SK-N-SH (cell line): Measurements from ENCODE around the gene NPTX2. TPM values are rescaled to one million over a fixed set of nuclear protein-coding genes. Genes with fewer than 3 reads are reported as not detected.

ENCODE experiments used
- CTCF ChIA-PET: fragments of 300-600, 350-600 bp; formaldehyde crosslinking; extraction: SDS; loops from one replicate; lab custom pipeline; 2021; lab: Yijun Ruan, JAX
- POLR2A ChIA-PET: fragments of 350-600 bp; sonication (Branson Sonifier 250); formaldehyde crosslinking; extraction: SDS; loops from one replicate; lab custom pipeline; 2020; ENCODE audit warnings: antibody characterized with exemption, inconsistent platforms; lab: Yijun Ruan, JAX
- DNase-seq: peaks from one replicate; pipeline ENCODE4 v3.0.0; 2012
- H2AFZ ChIP-seq: fragments of 200-600 bp; sonication (generic); 2 replicates; pipeline ENCODE4 v1.8.1; 2016; ENCODE audit warnings: antibody characterized with exemption, mild to moderate bottlenecking, low read depth
- H3F3A ChIP-seq: fragments of 200-600 bp; sonication (generic); replicated peaks from 2 replicates; pipeline ENCODE3; 2016; ENCODE audit warnings: antibody characterized with exemption, mild to moderate bottlenecking; ENCODE audit not compliant: insufficient read depth
- H3K27ac ChIP-seq, 2 experiments: fragments of 200-500 bp in 1 of 2; fragments of 200-600 bp in 1 of 2; sonication (Bioruptor generic) in 1 of 2; sonication (generic), shearing (Covaris generic) in 1 of 2; 2 replicates each; pipeline versions ENCODE4 v1.5.1 to v1.6.1; 2014 to 2016; ENCODE audit warnings: low read depth in 2 of 2, inconsistent platforms in 1 of 2, low read length in 1 of 2, mild to moderate bottlenecking in 1 of 2, mixed read lengths in 1 of 2
- H3K27me3 ChIP-seq: fragments of 200-600 bp; sonication (generic), shearing (Covaris generic); 2 replicates; pipeline ENCODE4 v1.6.1; 2016; ENCODE audit warnings: mixed run types; ENCODE audit not compliant: insufficient read depth
- H3K36me3 ChIP-seq, 2 experiments: fragments of 200-500 bp in 1 of 2; fragments of 200-600 bp in 1 of 2; sonication (Bioruptor generic) in 1 of 2; sonication (generic) in 1 of 2; replicated peaks in 1 of 2; 2 replicates each; pipeline versions ENCODE3 to v1.5.1; 2014 to 2016; ENCODE audit warnings: low read length in 1 of 2, mild to moderate bottlenecking in 1 of 2; ENCODE audit not compliant: insufficient read depth in 2 of 2, control insufficient read depth in 1 of 2
- H3K4me1 ChIP-seq, 2 experiments: fragments of 200-500 bp in 1 of 2; fragments of 200-600 bp in 1 of 2; sonication (Bioruptor generic) in 1 of 2; sonication (generic), shearing (Covaris generic) in 1 of 2; 2 replicates each; pipeline versions ENCODE4 v1.5.1 to v1.6.1; 2014 to 2016; ENCODE audit warnings: low read depth in 1 of 2, low read length in 1 of 2, mixed run types in 1 of 2; ENCODE audit not compliant: insufficient read depth in 2 of 2, control insufficient read depth in 1 of 2
- H3K4me2 ChIP-seq: fragments of 200-600 bp; sonication (generic), shearing (Covaris generic); 2 replicates; pipeline ENCODE4 v1.6.1; 2017; ENCODE audit warnings: mixed run types
- H3K4me3 ChIP-seq, 2 experiments: fragments of 200-500 bp in 1 of 2; fragments of 200-600 bp in 1 of 2; sonication (Bioruptor generic) in 1 of 2; sonication (generic), shearing (Covaris generic) in 1 of 2; 2 replicates each; pipeline versions ENCODE4 v1.5.1 to v1.8.1; 2014 to 2016; ENCODE audit warnings: low read depth in 2 of 2, inconsistent platforms in 1 of 2, low read length in 1 of 2, mild to moderate bottlenecking in 1 of 2, mixed read lengths in 1 of 2, moderate library complexity in 1 of 2
- H3K79me2 ChIP-seq: fragments of 200-600 bp; sonication (generic); 2 replicates; pipeline ENCODE4 v1.8.1; 2017; ENCODE audit warnings: mild to moderate bottlenecking; ENCODE audit not compliant: insufficient read depth
- H3K9ac ChIP-seq: fragments of 200-600 bp; sonication (generic); 2 replicates; pipeline ENCODE4 v1.6.1; 2017; ENCODE audit warnings: mixed run types
- H3K9me2 ChIP-seq: fragments of 200-600 bp; sonication (generic); 2 replicates; pipeline ENCODE4 v1.6.1; 2017; ENCODE audit warnings: mixed run types
- H3K9me3 ChIP-seq: fragments of 200-600 bp; sonication (generic); 2 replicates; pipeline ENCODE4 v1.6.1; 2017; ENCODE audit warnings: mixed run types, mild to moderate bottlenecking, moderate library complexity
- H4K20me1 ChIP-seq: fragments of 200-600 bp; sonication (generic); 2 replicates; pipeline ENCODE4 v1.6.1; 2017; ENCODE audit warnings: mild to moderate bottlenecking, mixed run types; ENCODE audit not compliant: insufficient read depth
- ELF1 ChIP-seq: IDR thresholded peaks from 2 replicates; pipeline ENCODE4 v1.4.0; 2012
- EZH2phosphoT487 ChIP-seq: fragments of 200-600 bp; sonication (generic); IDR thresholded peaks from 2 replicates; pipeline ENCODE4 v1.6.1; 2017; ENCODE audit warnings: low read depth, mixed run types, mild to moderate bottlenecking, antibody characterized with exemption, moderate library complexity, borderline replicate concordance
- FOSL2 ChIP-seq: IDR thresholded peaks from 2 replicates; pipeline ENCODE4 v1.4.0; 2012; ENCODE audit warnings: low read depth, mild to moderate bottlenecking, moderate library complexity, borderline replicate concordance
- FOXJ3 ChIP-seq: sonication (generic); formaldehyde crosslinking; IDR thresholded peaks from 2 replicates; pipeline ENCODE4 v1.5.1; 2020; ENCODE audit warnings: mild to moderate bottlenecking, missing genetic modification reagents
- FOXM1 ChIP-seq: IDR thresholded peaks from 2 replicates; pipeline ENCODE4 v1.4.0; 2012; ENCODE audit warnings: low read depth, mild to moderate bottlenecking
- MXI1 ChIP-seq: IDR thresholded peaks from 2 replicates; pipeline ENCODE4 v1.6.1; 2012; ENCODE audit warnings: mild to moderate bottlenecking, low read depth, low read length, improper control_type of control experiment
- NFIC ChIP-seq: IDR thresholded peaks from 2 replicates; pipeline ENCODE4 v1.4.0; 2012; ENCODE audit warnings: borderline replicate concordance
- NRF1 ChIP-seq: IDR thresholded peaks from 2 replicates; pipeline ENCODE4 v1.6.1; 2012; ENCODE audit warnings: low read depth, mild to moderate bottlenecking, low read length
- POLR2AphosphoS5 ChIP-seq: IDR thresholded peaks from 2 replicates; pipeline ENCODE4 v1.6.1; 2012; ENCODE audit warnings: low read depth, low read length
- RCOR1 ChIP-seq: fragments of 150-350 bp; IDR thresholded peaks from 2 replicates; pipeline ENCODE4 v1.6.1; 2017; ENCODE audit warnings: antibody characterized with exemption, low read length
- RXRA ChIP-seq: IDR thresholded peaks from 2 replicates; pipeline ENCODE4 v1.4.0; 2012; ENCODE audit warnings: low read depth, mild to moderate bottlenecking, borderline replicate concordance
- SMC3 ChIP-seq: IDR thresholded peaks from 2 replicates; pipeline ENCODE4 v1.6.1; 2012; ENCODE audit warnings: low read depth, low read length, improper control_type of control experiment
- YY1 ChIP-seq: IDR thresholded peaks from 2 replicates; pipeline ENCODE4 v1.4.0; 2012; ENCODE audit warnings: low read depth, mild to moderate bottlenecking
- polyA plus RNA-seq, 3 experiments: library from polyadenylated mRNA; depleted of rRNA; stranded (reverse); fragments of >200 nt; gene quantifications; 2 replicates each; pipeline ENCODE4 v1.2.3, GENCODE V29; 2012
- TF ChIP-seq, protein P1 (sequence below): IDR thresholded peaks from 2 replicates; pipeline ENCODE4 v1.6.1; 2012; ENCODE audit warnings: mild to moderate bottlenecking, low read depth, low read length, moderate library complexity
- TF ChIP-seq, protein P2 (sequence below): fragments of 200-600 bp; sonication (generic); IDR thresholded peaks from 2 replicates; pipeline ENCODE4 v1.6.1; 2017; ENCODE audit warnings: antibody characterized with exemption, mild to moderate bottlenecking, moderate library complexity
- TF ChIP-seq, protein P3 (sequence below): IDR thresholded peaks from 2 replicates; pipeline ENCODE4 v1.4.0; 2012; ENCODE audit warnings: low read depth, borderline replicate concordance

NPTX2 gene
- polyA plus RNA-seq, 1 of the 3 experiments (the other 2 are of a cell fraction): 0.41 TPM

DNA sequence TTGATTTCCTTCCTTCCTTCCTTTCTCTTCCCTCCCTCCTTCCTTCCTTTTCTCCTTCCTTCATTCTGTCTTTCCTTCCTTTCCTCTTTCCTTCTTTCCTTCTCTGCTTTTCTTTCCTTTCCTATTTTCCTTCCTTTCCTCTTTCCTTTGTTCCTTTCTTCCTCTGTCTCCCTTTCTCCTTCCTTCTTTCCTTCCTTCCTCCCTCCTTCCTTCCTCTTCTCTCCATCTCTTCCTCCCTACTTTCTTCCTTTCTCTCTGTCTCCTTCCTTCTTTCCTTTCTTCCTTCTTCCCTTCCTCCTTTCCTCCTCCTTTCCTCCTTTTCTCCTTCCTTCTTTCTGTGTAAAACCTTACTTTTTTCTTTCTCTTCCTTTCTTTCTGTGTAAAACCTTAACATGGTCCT lies 32.3 kb upstream of the NPTX2 start:
- no peak overlapping the region for H3K9ac ChIP-seq
- no peak overlapping the region for H3K4me3 ChIP-seq
- no peak overlapping the region for H3K27ac ChIP-seq
- H2AFZ ChIP-seq: no peak overlapping the region
- TF ChIP-seq SMC3: no peak
- TF ChIP-seq RXRA: no peak
- TF ChIP-seq, protein P1, sequence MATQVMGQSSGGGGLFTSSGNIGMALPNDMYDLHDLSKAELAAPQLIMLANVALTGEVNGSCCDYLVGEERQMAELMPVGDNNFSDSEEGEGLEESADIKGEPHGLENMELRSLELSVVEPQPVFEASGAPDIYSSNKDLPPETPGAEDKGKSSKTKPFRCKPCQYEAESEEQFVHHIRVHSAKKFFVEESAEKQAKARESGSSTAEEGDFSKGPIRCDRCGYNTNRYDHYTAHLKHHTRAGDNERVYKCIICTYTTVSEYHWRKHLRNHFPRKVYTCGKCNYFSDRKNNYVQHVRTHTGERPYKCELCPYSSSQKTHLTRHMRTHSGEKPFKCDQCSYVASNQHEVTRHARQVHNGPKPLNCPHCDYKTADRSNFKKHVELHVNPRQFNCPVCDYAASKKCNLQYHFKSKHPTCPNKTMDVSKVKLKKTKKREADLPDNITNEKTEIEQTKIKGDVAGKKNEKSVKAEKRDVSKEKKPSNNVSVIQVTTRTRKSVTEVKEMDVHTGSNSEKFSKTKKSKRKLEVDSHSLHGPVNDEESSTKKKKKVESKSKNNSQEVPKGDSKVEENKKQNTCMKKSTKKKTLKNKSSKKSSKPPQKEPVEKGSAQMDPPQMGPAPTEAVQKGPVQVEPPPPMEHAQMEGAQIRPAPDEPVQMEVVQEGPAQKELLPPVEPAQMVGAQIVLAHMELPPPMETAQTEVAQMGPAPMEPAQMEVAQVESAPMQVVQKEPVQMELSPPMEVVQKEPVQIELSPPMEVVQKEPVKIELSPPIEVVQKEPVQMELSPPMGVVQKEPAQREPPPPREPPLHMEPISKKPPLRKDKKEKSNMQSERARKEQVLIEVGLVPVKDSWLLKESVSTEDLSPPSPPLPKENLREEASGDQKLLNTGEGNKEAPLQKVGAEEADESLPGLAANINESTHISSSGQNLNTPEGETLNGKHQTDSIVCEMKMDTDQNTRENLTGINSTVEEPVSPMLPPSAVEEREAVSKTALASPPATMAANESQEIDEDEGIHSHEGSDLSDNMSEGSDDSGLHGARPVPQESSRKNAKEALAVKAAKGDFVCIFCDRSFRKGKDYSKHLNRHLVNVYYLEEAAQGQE: no peak
- no peak for TF ChIP-seq FOXJ3 (CRISPR knock-in tag)
- TF ChIP-seq EZH2phosphoT487: no peak
- TF ChIP-seq NFIC: no peak
- TF ChIP-seq FOXM1: no peak
- TF ChIP-seq, protein P2, sequence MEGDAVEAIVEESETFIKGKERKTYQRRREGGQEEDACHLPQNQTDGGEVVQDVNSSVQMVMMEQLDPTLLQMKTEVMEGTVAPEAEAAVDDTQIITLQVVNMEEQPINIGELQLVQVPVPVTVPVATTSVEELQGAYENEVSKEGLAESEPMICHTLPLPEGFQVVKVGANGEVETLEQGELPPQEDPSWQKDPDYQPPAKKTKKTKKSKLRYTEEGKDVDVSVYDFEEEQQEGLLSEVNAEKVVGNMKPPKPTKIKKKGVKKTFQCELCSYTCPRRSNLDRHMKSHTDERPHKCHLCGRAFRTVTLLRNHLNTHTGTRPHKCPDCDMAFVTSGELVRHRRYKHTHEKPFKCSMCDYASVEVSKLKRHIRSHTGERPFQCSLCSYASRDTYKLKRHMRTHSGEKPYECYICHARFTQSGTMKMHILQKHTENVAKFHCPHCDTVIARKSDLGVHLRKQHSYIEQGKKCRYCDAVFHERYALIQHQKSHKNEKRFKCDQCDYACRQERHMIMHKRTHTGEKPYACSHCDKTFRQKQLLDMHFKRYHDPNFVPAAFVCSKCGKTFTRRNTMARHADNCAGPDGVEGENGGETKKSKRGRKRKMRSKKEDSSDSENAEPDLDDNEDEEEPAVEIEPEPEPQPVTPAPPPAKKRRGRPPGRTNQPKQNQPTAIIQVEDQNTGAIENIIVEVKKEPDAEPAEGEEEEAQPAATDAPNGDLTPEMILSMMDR: no peak
- TF ChIP-seq, protein P3, sequence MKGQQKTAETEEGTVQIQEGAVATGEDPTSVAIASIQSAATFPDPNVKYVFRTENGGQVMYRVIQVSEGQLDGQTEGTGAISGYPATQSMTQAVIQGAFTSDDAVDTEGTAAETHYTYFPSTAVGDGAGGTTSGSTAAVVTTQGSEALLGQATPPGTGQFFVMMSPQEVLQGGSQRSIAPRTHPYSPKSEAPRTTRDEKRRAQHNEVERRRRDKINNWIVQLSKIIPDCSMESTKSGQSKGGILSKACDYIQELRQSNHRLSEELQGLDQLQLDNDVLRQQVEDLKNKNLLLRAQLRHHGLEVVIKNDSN: no peak
- TF ChIP-seq ELF1: no peak
- no peak for TF ChIP-seq FOSL2
- no peak for TF ChIP-seq RCOR1
- TF ChIP-seq MXI1: no peak
- TF ChIP-seq POLR2AphosphoS5: no peak
- TF ChIP-seq NRF1: no peak
- TF ChIP-seq YY1: no peak
- no peaks in the 10 kb centered on the region for H3K79me2 ChIP-seq
- H3K9me3 ChIP-seq: peaks cover 4% of the 10 kb centered on the region; the same call in 1 of the 2 replicates
- H3K36me3 ChIP-seq: no peaks in the 10 kb centered on the region
- H4K20me1 ChIP-seq: no peaks in the 10 kb centered on the region
- H3F3A ChIP-seq: no peaks in the 10 kb centered on the region
- no peak overlapping the region for H3K4me2 ChIP-seq
- H3K4me1 ChIP-seq: no peaks in the 10 kb centered on the region
- no peaks in the 10 kb centered on the region for H3K9me2 ChIP-seq
- H3K27me3 ChIP-seq: no peaks in the 10 kb centered on the region
- ChIA-PET POLR2A (no interaction called here), CTCF (no interaction called here)
- no peak for DNase-seq
